ENCODE results near the gene SUN2. TPM values are rescaled to one million over a fixed set of nuclear protein-coding genes. Genes with fewer than 3 reads are reported as not detected.
A peak's percentile ranks its signal among the peaks of the same experiment; 100 is the strongest.

Gene SUN2
- total and polyA plus RNA-seq, 8 donors = 25.3 to 387 (median 117) TPM

DNA sequence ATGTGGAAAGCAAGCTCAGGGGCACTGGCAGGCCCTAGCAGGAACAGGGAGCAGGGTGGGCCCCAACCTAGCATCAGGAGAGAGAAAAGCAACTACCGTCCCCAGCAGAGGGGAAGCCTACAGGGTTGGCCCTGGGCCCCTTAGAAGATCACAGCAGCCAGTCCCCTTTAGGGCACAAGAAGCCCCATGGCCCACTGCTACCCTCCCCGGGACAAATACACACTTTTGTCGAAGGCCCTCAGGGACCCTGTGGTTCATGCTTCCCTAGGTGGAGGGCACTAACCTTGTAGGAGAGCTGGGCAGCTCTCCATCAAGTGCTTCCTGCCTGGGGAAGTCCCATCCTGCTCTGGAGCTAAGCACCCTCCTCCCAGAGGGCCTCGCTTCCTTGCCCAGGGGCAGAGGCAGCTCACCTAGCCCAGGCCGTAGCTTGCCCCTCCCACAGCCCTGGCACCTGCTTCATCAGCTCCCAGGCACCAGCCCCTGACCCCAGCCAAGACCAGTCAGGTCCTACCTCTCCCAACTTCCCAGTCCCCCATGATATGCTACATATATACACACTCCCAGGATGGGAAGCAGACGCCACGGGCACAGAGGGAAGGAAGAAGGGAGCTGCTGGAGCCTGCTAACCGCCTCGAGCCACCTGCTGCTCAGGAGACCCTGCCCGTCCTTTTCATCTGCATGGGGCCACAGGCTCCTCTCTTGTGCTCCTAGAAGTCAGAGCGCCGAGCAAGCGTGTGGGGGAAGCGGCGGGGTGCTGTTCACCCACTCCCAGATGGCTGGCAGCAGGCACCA, 20.1 kb downstream of the SUN2 start:
- Histone ChIP-seq H3K27me3 (no peaks in the 10 kb centered on the region), H3K27ac (peak overlapping the region; percentile 1 to 83 (median 71)), H3K4me1 (peaks cover 49 to 56% (median 51%) of the 10 kb centered on the region in 4 donors), H3K4me3 (no peak overlapping the region), H3K9me3 (no peaks in the 10 kb centered on the region), H3K36me3 (peaks cover 67 to 95% (median 84%) of the 10 kb centered on the region in 4 donors)
- TF ChIP-seq, protein P1, sequence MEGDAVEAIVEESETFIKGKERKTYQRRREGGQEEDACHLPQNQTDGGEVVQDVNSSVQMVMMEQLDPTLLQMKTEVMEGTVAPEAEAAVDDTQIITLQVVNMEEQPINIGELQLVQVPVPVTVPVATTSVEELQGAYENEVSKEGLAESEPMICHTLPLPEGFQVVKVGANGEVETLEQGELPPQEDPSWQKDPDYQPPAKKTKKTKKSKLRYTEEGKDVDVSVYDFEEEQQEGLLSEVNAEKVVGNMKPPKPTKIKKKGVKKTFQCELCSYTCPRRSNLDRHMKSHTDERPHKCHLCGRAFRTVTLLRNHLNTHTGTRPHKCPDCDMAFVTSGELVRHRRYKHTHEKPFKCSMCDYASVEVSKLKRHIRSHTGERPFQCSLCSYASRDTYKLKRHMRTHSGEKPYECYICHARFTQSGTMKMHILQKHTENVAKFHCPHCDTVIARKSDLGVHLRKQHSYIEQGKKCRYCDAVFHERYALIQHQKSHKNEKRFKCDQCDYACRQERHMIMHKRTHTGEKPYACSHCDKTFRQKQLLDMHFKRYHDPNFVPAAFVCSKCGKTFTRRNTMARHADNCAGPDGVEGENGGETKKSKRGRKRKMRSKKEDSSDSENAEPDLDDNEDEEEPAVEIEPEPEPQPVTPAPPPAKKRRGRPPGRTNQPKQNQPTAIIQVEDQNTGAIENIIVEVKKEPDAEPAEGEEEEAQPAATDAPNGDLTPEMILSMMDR (IDR thresholded peaks at IDR 0.05) = no peak
- TF ChIP-seq EP300 (IDR thresholded peaks at IDR 0.05) = no peak
- peak in 2 of 3 donors; percentile 12 to 17 for TF ChIP-seq POLR2AphosphoS5 (IDR thresholded peaks at IDR 0.05)
- peak in 1 of 2 donors; percentile 76 for DNase-seq
- intact Hi-C loops (cut with DNase I; ENCODE audit: low total_unique reads) = no loop called here
- 65 to 90% (median 73%) methylated on average over 7 to 15 of the region's 15 CpGs for WGBS, 5 donors

DNA sequence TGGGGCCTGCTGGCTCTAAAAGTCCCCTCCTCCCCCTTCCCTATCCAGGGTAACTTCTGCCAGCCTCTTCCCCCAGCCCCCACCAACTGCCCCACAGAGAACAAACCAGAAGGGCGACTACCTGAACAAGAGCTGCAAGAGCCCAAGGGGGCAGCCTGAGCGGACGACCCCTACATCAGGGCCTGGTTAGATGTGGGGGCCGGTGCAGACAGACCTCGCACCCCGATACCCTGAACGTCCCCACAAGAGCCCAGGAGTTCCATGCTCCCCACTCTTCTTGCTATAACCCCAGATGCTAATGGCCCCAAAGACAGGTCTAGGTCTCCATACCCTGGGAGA, 20.7 kb downstream of the SUN2 start:
- peaks cover 49 to 56% (median 51%) of the 10 kb centered on the region in 4 donors for H3K4me1 ChIP-seq
- DNase-seq = no peak
- intact Hi-C loops (cut with DNase I; ENCODE audit: low total_unique reads) = no loop called here
- no peaks in the 10 kb centered on the region for H3K27me3 ChIP-seq
- H3K9me3 ChIP-seq = no peaks in the 10 kb centered on the region
- H3K4me3 ChIP-seq = no peak overlapping the region
- 67 to 94% (median 91%) methylated on average over 1 to 7 of the region's 7 CpGs for WGBS, 5 donors
- peaks cover 67 to 95% (median 84%) of the 10 kb centered on the region in 4 donors for H3K36me3 ChIP-seq
- peak overlapping the region; percentile 1 to 83 (median 71) for H3K27ac ChIP-seq
- TF ChIP-seq, protein P1 (IDR thresholded peaks at IDR 0.05) = no peak
- no peak for TF ChIP-seq POLR2A (IDR thresholded peaks at IDR 0.05)
- TF ChIP-seq EP300 (IDR thresholded peaks at IDR 0.05) = no peak
- no peak for TF ChIP-seq POLR2AphosphoS5 (IDR thresholded peaks at IDR 0.05)

DNA sequence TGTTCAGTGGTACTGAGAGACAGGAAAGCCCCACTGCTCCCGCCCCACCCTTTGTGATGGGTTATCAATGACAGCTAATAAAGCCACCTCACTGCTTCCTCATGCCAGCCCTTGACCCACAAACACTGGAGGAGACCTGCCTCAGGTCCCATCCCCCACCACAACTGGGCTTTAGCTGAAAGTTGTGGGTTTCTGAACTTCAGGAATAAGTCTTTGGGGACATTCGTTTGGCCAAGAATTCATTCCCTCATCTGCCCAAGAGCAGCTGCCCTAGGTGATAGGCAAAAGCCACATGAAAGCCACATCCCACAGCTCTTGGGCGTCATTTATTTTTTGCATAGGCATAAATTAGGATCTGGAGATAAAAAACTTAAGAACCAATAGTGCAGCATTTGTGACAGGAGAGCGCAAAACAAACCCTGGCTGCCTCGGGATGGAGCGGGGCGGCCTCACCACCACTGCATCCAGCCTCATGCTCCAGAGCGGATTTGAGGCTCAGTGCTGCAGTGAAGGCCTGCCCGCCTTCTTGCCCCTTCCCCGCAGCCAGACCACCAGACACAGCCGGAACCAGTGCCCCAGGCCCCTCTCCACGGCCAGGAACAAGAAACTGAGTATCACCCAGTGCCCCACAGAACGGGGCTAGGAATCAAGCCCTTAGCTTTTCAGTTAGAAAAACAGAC, 21.2 kb downstream of the SUN2 start:
- WGBS, 5 donors = 78 to 87% (median 83%) methylated on average over 13 of the region's 13 CpGs
- TF ChIP-seq EP300 (IDR thresholded peaks at IDR 0.05) (no peak), POLR2A (IDR thresholded peaks at IDR 0.05) (no peak), POLR2AphosphoS5 (IDR thresholded peaks at IDR 0.05) (no peak)
- TF ChIP-seq, protein P1 (IDR thresholded peaks at IDR 0.05) = no peak
- DNase-seq = no peak
- Histone ChIP-seq H3K27ac (peak overlapping the region; percentile 71 to 83 (median 73)), H3K9me3 (no peaks in the 10 kb centered on the region), H3K4me3 (no peak overlapping the region), H3K36me3 (peaks cover 67 to 95% (median 84%) of the 10 kb centered on the region in 4 donors), H3K27me3 (no peaks in the 10 kb centered on the region), H3K4me1 (peaks cover 49 to 56% (median 51%) of the 10 kb centered on the region in 4 donors)
- intact Hi-C loops (cut with DNase I; ENCODE audit: low total_unique reads) = no loop called here

DNA sequence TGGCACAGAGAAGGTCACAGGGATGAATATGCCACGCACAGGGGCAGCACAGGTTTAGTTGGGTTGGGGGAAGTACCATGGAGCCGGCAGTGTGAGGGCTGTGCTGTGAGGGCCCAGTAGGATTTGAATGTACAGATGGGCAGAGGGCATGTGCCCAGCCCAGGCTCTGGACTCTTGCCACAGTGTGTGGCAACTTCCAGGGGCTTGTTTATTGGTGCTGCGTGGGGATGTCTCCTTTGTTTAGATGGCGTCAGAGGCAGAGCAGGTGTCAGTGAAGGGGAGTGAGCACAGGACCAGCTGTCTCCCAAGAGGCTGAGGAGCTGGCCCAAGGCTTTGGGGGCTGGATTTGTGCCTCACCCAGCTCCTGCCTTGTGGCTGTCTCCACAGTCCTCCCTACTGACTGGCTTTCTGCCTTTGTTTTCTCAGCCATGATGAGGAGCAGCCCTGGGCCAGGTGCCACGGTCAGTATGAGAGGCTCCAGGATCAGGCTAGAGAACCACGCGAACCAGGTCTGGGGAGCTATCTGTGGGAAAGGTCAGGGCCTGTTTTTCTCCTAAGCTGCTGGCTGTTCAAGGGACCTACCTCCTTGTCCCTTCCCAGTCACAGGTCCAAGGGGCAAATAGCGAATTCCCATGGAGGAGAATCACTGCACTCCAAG, 21.9 kb downstream of the SUN2 start:
- peaks cover 67 to 95% (median 84%) of the 10 kb centered on the region in 4 donors for H3K36me3 ChIP-seq

More for the DNA sequence above, 21.9 kb downstream of the SUN2 start:
- intact Hi-C loops (cut with DNase I; ENCODE audit: low total_unique reads) = no loop called here
- Histone ChIP-seq H3K27ac (peak overlapping the region; percentile 71 to 83 (median 73)), H3K27me3 (no peaks in the 10 kb centered on the region), H3K4me1 (peaks cover 49 to 56% (median 51%) of the 10 kb centered on the region in 4 donors), H3K9me3 (no peaks in the 10 kb centered on the region), H3K4me3 (no peak overlapping the region)
- peak in 1 of 3 donors; percentile 26 for TF ChIP-seq POLR2AphosphoS5 (IDR thresholded peaks at IDR 0.05)
- peak; percentile 32 for TF ChIP-seq EP300 (IDR thresholded peaks at IDR 0.05)
- no peak for TF ChIP-seq POLR2A (IDR thresholded peaks at IDR 0.05)
- WGBS, 5 donors = 23 to 45% (median 32%) methylated on average over 4 to 8 of the region's 8 CpGs
- DNase-seq = peak; percentile 53 to 77
